ENCODE results near the gene GMFB. TPM values are rescaled to one million over a fixed set of nuclear protein-coding genes. Genes with fewer than 3 reads are reported as not detected.

Gene GMFB
- total RNA-seq, 3 donors from 2014 or later = 55.7 to 74.4 (median 57.5) TPM

- H3K4me3 ChIP-seq = no peak overlapping the region
- TF ChIP-seq, protein P1, sequence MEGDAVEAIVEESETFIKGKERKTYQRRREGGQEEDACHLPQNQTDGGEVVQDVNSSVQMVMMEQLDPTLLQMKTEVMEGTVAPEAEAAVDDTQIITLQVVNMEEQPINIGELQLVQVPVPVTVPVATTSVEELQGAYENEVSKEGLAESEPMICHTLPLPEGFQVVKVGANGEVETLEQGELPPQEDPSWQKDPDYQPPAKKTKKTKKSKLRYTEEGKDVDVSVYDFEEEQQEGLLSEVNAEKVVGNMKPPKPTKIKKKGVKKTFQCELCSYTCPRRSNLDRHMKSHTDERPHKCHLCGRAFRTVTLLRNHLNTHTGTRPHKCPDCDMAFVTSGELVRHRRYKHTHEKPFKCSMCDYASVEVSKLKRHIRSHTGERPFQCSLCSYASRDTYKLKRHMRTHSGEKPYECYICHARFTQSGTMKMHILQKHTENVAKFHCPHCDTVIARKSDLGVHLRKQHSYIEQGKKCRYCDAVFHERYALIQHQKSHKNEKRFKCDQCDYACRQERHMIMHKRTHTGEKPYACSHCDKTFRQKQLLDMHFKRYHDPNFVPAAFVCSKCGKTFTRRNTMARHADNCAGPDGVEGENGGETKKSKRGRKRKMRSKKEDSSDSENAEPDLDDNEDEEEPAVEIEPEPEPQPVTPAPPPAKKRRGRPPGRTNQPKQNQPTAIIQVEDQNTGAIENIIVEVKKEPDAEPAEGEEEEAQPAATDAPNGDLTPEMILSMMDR (IDR thresholded peaks at IDR 0.05) = no peak
- no peaks in the 10 kb centered on the region for H3K9me3 ChIP-seq
- ATAC-seq = no peak
- intact Hi-C loops (cut with DNase I, micrococcal nuclease) = no loop called here
- no peak for DNase-seq
- no peaks in the 10 kb centered on the region for H3K4me1 ChIP-seq (ENCODE audit: low read depth)
- no peaks in the 10 kb centered on the region for H3K36me3 ChIP-seq (ENCODE audit: low read depth)
Measured at GRCh38 chr14:54451961-54452360, 36.8 kb downstream of the GMFB start.

- Histone ChIP-seq H3K9me3 (no peaks in the 10 kb centered on the region), H3K4me1 (ENCODE audit: low read depth) (peaks cover 7% of the 10 kb centered on the region), H3K4me3 (no peak overlapping the region), H3K36me3 (ENCODE audit: low read depth) (no peaks in the 10 kb centered on the region)
- DNase-seq (no peak), ATAC-seq (no peak)
- TF ChIP-seq, protein P1 (IDR thresholded peaks at IDR 0.05) = no peak
- intact Hi-C loops (cut with DNase I, micrococcal nuclease) = no loop called here
Measured at GRCh38 chr14:54451121-54451601, 37.6 kb downstream of the GMFB start.

- intact Hi-C loops (cut with DNase I, micrococcal nuclease) = no loop called here
- Histone ChIP-seq H3K9me3 (no peaks in the 10 kb centered on the region), H3K4me3 (no peak overlapping the region), H3K36me3 (ENCODE audit: low read depth) (no peaks in the 10 kb centered on the region), H3K4me1 (ENCODE audit: low read depth) (peaks cover 7% of the 10 kb centered on the region)
- TF ChIP-seq, protein P1 (IDR thresholded peaks at IDR 0.05) = no peak
- ATAC-seq (no peak), DNase-seq (peak in 1 of 3 donors; percentile 32)
Measured at GRCh38 chr14:54450535-54450934, 38.2 kb downstream of the GMFB start.

DNA sequence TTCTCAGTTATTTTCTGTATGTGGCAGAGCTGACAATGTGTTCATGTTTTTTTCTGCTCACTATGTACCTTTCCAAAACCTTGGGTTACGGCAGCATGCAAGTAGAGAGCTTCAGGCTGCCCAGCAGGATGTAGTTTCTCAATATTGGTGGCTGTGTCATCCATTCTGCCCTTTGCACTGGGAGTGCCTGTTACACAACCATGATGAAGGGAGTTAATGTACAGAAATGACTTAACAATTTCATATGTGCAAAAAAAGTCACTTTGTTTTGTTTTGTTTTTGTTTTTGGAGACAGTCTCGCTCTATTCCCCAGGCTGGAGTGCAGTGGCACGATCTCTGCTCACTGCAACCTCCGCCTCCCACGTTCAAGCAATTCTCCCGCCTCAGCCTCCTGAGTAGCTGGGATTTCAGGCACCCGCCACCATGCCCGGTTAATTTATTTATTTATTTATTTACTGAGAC is 41.5 kb downstream of the GMFB start:
- ATAC-seq (peak; percentile 98), DNase-seq (peak in 2 of 3 donors; percentile 54 to 89)
- no peaks in the 10 kb centered on the region for H3K36me3 ChIP-seq (ENCODE audit: low read depth)
- H3K9me3 ChIP-seq = no peaks in the 10 kb centered on the region
- TF ChIP-seq, protein P1 (IDR thresholded peaks at IDR 0.05) = no peak
- H3K4me1 ChIP-seq (ENCODE audit: low read depth) = peaks cover 7% of the 10 kb centered on the region
- H3K4me3 ChIP-seq = no peak overlapping the region
- intact Hi-C loops (cut with DNase I, micrococcal nuclease) = no loop called here

- H3K36me3 ChIP-seq (ENCODE audit: low read depth) = no peaks in the 10 kb centered on the region
Measured at GRCh38 chr14:54446161-54446693, 42.6 kb downstream of the GMFB start.

More at GRCh38 chr14:54446161-54446693, 42.6 kb downstream of the GMFB start:
- no peak overlapping the region for H3K4me3 ChIP-seq
- ATAC-seq = peak; percentile 55
- DNase-seq = peak; percentile 65 to 74 (median 69)
- H3K4me1 ChIP-seq (ENCODE audit: low read depth) = peaks cover 13% of the 10 kb centered on the region
- intact Hi-C loops (cut with DNase I, micrococcal nuclease) = no loop called here
- TF ChIP-seq, protein P1 (IDR thresholded peaks at IDR 0.05) = no peak
- H3K9me3 ChIP-seq = no peaks in the 10 kb centered on the region
